GM13976 (cell line): Measurements from ENCODE around the gene OR10A3.
"Not testable (repeated sequence)": the region's sequence is repeated elsewhere in the genome, so short reads cannot be mapped to it uniquely, and the experiment has no call there.

Experiments used
- DNase-seq: peaks from one replicate; pipeline ENCODE4 v3.0.0; 2012; ENCODE audit warnings: low spot score
- in situ Hi-C: fragments of 300-500 bp; cut with MboI; formaldehyde crosslinking; loops from one replicate; pipeline ENCODE4 v1.12.0; 2022; ENCODE audit warnings: low sequenced_read_pairs, mixed read lengths, inconsistent platforms; ENCODE audit not compliant: unreplicated experiment
- TF ChIP-seq, protein P1 (sequence below): IDR thresholded peaks from 2 replicates; pipeline ENCODE4 v1.5.1; 2012; ENCODE audit warnings: borderline replicate concordance, mild to moderate bottlenecking; ENCODE audit not compliant: insufficient read depth; ENCODE audit errors: extremely low read depth, missing control alignments, control extremely low read depth

Gene OR10A3, protein sequence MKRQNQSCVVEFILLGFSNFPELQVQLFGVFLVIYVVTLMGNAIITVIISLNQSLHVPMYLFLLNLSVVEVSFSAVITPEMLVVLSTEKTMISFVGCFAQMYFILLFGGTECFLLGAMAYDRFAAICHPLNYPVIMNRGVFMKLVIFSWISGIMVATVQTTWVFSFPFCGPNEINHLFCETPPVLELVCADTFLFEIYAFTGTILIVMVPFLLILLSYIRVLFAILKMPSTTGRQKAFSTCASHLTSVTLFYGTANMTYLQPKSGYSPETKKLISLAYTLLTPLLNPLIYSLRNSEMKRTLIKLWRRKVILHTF

GRCh38 chr11:7941608-7942007 is at the start of gene OR10A3:
OR10A3 (minus strand) TSS chr11:7941708; CDS start chr11:7939520, 2,188 bp downstream.
- in situ Hi-C loops = no loop called here
- TF ChIP-seq, protein P1, sequence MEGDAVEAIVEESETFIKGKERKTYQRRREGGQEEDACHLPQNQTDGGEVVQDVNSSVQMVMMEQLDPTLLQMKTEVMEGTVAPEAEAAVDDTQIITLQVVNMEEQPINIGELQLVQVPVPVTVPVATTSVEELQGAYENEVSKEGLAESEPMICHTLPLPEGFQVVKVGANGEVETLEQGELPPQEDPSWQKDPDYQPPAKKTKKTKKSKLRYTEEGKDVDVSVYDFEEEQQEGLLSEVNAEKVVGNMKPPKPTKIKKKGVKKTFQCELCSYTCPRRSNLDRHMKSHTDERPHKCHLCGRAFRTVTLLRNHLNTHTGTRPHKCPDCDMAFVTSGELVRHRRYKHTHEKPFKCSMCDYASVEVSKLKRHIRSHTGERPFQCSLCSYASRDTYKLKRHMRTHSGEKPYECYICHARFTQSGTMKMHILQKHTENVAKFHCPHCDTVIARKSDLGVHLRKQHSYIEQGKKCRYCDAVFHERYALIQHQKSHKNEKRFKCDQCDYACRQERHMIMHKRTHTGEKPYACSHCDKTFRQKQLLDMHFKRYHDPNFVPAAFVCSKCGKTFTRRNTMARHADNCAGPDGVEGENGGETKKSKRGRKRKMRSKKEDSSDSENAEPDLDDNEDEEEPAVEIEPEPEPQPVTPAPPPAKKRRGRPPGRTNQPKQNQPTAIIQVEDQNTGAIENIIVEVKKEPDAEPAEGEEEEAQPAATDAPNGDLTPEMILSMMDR = no peak
- no peak for DNase-seq

DNA sequence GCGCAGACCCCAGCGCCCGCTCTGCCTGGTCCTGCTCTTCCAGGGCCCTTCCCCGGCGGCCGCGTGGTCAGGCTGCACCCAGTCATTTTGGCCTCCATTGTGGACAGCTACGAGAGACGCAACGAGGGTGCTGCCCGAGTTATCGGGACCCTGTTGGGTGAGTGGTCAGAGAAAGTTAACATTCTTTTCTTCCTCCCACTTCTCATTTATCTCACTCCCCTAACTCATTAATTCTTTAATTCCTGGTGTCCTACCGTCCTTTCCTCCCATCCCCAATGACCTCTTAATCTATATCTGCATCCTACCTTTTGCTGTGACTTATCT is 46.0 kb upstream of the OR10A3 start:
- in situ Hi-C loops = loop anchor here (10.0 to 25.0 kb wide), 2 partner anchors 93 to 475 kb away; partner anchors contain the start of gene PPFIBP2
- not testable (repeated sequence) for DNase-seq

GRCh38 chr11:7986768-7987559 is 45.5 kb upstream of the OR10A3 start, which contains the start of gene EIF3F:
EIF3F (plus strand) TSS chr11:7987337; CDS start chr11:7987353, 16 bp downstream.
- DNase-seq = peak; percentile 92
- in situ Hi-C loops = loop anchor here (10.0 to 25.0 kb wide), 2 partner anchors 92 to 475 kb away; partner anchors contain the start of gene PPFIBP2
- TF ChIP-seq, protein P1 = peak; percentile 79

- TF ChIP-seq, protein P1 = no peak
- in situ Hi-C loops = loop anchor here (10.0 to 25.0 kb wide), 2 partner anchors 89 to 472 kb away; partner anchors contain the start of gene PPFIBP2
Measured at GRCh38 chr11:7983832-7984590, 42.5 kb upstream of the OR10A3 start.

GRCh38 chr11:7982582-7983119 is 41.1 kb upstream of the OR10A3 start:
- no peak for DNase-seq
- TF ChIP-seq, protein P1 = no peak
- in situ Hi-C loops = loop anchor here (10.0 to 25.0 kb wide), 2 partner anchors 88 to 470 kb away; partner anchors contain the start of gene PPFIBP2

More at GRCh38 chr11:7983832-7984590, 42.5 kb upstream of the OR10A3 start:
- DNase-seq = no peak

- DNase-seq = no peak
- in situ Hi-C loops = loop anchor here (10.0 to 25.0 kb wide), 2 partner anchors 87 to 469 kb away; partner anchors contain the start of gene PPFIBP2
- TF ChIP-seq, protein P1 = no peak
Measured at GRCh38 chr11:7981619-7982157, 40.2 kb upstream of the OR10A3 start.
